GM23338 (cell line): ENCODE measurements around the gene NPC2. TPM values are rescaled to one million over a fixed set of nuclear protein-coding genes. Genes with fewer than 3 reads are reported as not detected.
A peak's percentile ranks its signal among the peaks of the same experiment; 100 is the strongest.

Experiments
- ATAC-seq: fragments of 200-7000 bp; cut with Tn5 transposase; 3 replicates; pipeline ENCODE4 v1.9.1; 2020
- DNase-seq: peaks from one replicate; pipeline ENCODE4 v3.0.0-alpha.2; 2015; ENCODE audit warnings: low spot score
- H2AFZ ChIP-seq: fragments of 200-600 bp; sonication (generic); 2 replicates; pipeline ENCODE4 v1.8.0; 2016; ENCODE audit warnings: antibody characterized with exemption, mild to moderate bottlenecking, moderate library complexity
- H3F3A ChIP-seq: fragments of 200-600 bp; sonication (generic); replicated peaks from 2 replicates; pipeline ENCODE4 v1.8.0; 2017; ENCODE audit warnings: antibody characterized with exemption, mixed run types, low read depth
- H3K27ac ChIP-seq: fragments of 200-600 bp; sonication (generic); 2 replicates; pipeline ENCODE4 v1.6.1; 2016; ENCODE audit warnings: low read depth
- H3K27me3 ChIP-seq: fragments of 200-600 bp; sonication (generic); 2 replicates; pipeline ENCODE4 v1.8.0; 2016; ENCODE audit warnings: mild to moderate bottlenecking, mixed run types, moderate library complexity; ENCODE audit not compliant: insufficient read depth
- H3K36me3 ChIP-seq: fragments of 200-600 bp; sonication (generic); 2 replicates; pipeline ENCODE4 v1.8.0; 2016; ENCODE audit warnings: mild to moderate bottlenecking; ENCODE audit not compliant: insufficient read depth
- H3K4me1 ChIP-seq: fragments of 200-600 bp; sonication (generic); 2 replicates; pipeline ENCODE4 v1.8.0; 2016; ENCODE audit warnings: mild to moderate bottlenecking, moderate library complexity; ENCODE audit not compliant: insufficient read depth
- H3K4me2 ChIP-seq: fragments of 200-600 bp; sonication (generic); 2 replicates; pipeline ENCODE4 v1.7.1; 2017; ENCODE audit warnings: mixed run types
- H3K4me3 ChIP-seq: fragments of 200-600 bp; sonication (generic); 2 replicates; pipeline ENCODE4 v1.6.1; 2016; ENCODE audit warnings: mixed run types
- H3K79me2 ChIP-seq: fragments of 200-600 bp; sonication (generic); replicated peaks from 2 replicates; pipeline ENCODE4 v1.8.0; 2017; ENCODE audit warnings: mild to moderate bottlenecking; ENCODE audit not compliant: insufficient read depth
- H3K9me2 ChIP-seq: fragments of 200-600 bp; sonication (generic); 2 replicates; pipeline ENCODE4 v1.8.0; 2017; ENCODE audit not compliant: insufficient read depth
- H4K20me1 ChIP-seq: fragments of 200-600 bp; sonication (generic); replicated peaks from 2 replicates; pipeline ENCODE4 v1.8.0; 2017; ENCODE audit warnings: mild to moderate bottlenecking; ENCODE audit not compliant: insufficient read depth
- H3K27ac Mint-ChIP-seq: 2 replicates; pipeline ENCODE4 v1.8.0; 2020; ENCODE audit warnings: inconsistent platforms, mild to moderate bottlenecking, moderate library complexity, mixed read lengths
- H3K27me3 Mint-ChIP-seq: 3 replicates; pipeline ENCODE4 v1.8.0; 2022; ENCODE audit warnings: low read depth, mild to moderate bottlenecking, moderate library complexity, mixed read lengths, inconsistent platforms; ENCODE audit not compliant: insufficient read depth, poor library complexity
- H3K36me3 Mint-ChIP-seq: 3 replicates; pipeline ENCODE4 v1.8.0; 2021; ENCODE audit warnings: low read depth, mild to moderate bottlenecking, inconsistent platforms, moderate library complexity, mixed read lengths
- H3K4me1 Mint-ChIP-seq: 3 replicates; pipeline ENCODE4 v1.8.0; 2020; ENCODE audit warnings: mild to moderate bottlenecking, inconsistent platforms, mixed read lengths
- H3K4me3 Mint-ChIP-seq: 3 replicates; pipeline ENCODE4 v1.8.0; 2021; ENCODE audit warnings: moderate library complexity, mild to moderate bottlenecking, inconsistent platforms, mixed read lengths
- H3K9me3 Mint-ChIP-seq: 3 replicates; pipeline ENCODE4 v1.8.0; 2020; ENCODE audit warnings: moderate library complexity, mild to moderate bottlenecking, inconsistent platforms, mixed read lengths
- CREB1 ChIP-seq: fragments of 250-450 bp; sonication (Bioruptor Pico); IDR thresholded peaks from 2 replicates; pipeline ENCODE4 v1.5.0; 2020; ENCODE audit warnings: low read depth, mild to moderate bottlenecking, moderate library complexity
- ZNF331 ChIP-seq: fragments of 250-450 bp; sonication (Bioruptor Pico); IDR thresholded peaks from 2 replicates; pipeline ENCODE4 v1.5.0; 2020; ENCODE audit warnings: low read depth, mild to moderate bottlenecking, moderate library complexity
- polyA plus RNA-seq: library from polyadenylated mRNA; unstranded; fragments of >200 nt; fragmentation: Nextera tagmentation; extraction: Ambion mirVana; gene quantifications from 2 replicates; pipeline ENCODE4 v1.2.1, GENCODE V29; 2016
- total RNA-seq: library from RNA; depleted of rRNA; stranded (reverse); fragments of >200 nt; shearing (Covaris generic); gene quantifications from 2 replicates; pipeline ENCODE4 v1.2.3, GENCODE V29; 2014
- TF ChIP-seq, protein P1 (sequence below): fragments of 250-450 bp; sonication (Bioruptor Pico); IDR thresholded peaks from 2 replicates; pipeline ENCODE4 v1.5.0; 2020; ENCODE audit warnings: mild to moderate bottlenecking, moderate library complexity
- TF ChIP-seq, protein P2 (sequence below): IDR thresholded peaks from 2 replicates; pipeline ENCODE4 v1.6.1; 2016; ENCODE audit warnings: antibody characterized with exemption
- TF ChIP-seq, protein P3 (sequence below), 2 experiments: fragments of 200-600 bp in 1 of 2; sonication (generic) in 1 of 2; conservative IDR thresholded peaks; 2 replicates each; pipeline versions ENCODE4 v1.5.1 to v1.6.1; 2016 to 2017; ENCODE audit warnings: antibody characterized with exemption in 2 of 2, low read depth in 2 of 2, mild to moderate bottlenecking in 2 of 2, moderate library complexity in 1 of 2

NPC2 gene
- total and polyA plus RNA-seq, 2 experiments from 2014 or later: 287 to 344 TPM

DNA sequence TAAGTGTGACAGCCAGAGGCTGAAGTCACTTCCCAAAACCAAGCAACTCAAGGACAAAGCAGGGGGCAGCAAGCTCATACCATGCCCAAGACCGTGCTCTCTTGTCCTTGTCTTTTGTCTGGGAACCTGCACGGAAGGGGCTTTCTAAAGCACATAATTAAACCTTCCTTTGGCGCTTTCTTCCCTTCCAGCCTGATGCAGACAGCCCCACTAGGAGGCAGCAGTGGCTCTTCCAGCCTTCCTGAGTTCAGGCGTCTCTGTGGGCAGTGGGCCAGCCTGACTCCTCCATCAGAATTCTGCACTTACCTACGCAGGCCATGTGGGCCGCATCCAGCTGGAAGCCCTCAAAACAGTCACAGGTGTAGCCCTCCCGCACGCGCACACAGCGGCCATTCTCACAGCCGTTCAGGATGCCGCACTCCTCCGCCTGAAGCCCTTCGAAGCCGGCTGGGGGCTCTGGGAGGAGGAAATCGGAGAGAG, 8.1 kb upstream of the NPC2 start:
- Histone ChIP-seq H3K79me2 (peaks cover 1% of the 10 kb centered on the region; the same call in 1 of the 2 replicates), H3K27ac (peak overlapping the region; percentile 85), H3F3A (peaks cover 15% of the 10 kb centered on the region), H3K36me3 (no peaks in the 10 kb centered on the region), H2AFZ (peak overlapping the region; percentile 53; the same call in 1 of the 2 replicates), H4K20me1 (no peaks in the 10 kb centered on the region; the same call in 1 of the 2 replicates), H3K4me2 (peak overlapping the region; percentile 74), H3K4me3 (peak overlapping the region; percentile 8; the same call in 1 of the 2 replicates), H3K9me2 (no peaks in the 10 kb centered on the region), H3K27me3 (no peaks in the 10 kb centered on the region), H3K4me1 (peaks cover 23% of the 10 kb centered on the region)
- DNase-seq: peak; percentile 93
- Mint-ChIP-seq H3K27ac (peak overlapping the region; percentile 89), H3K9me3 (no peaks in the 10 kb centered on the region), H3K27me3 (peaks cover 6% of the 10 kb centered on the region), H3K4me3 (no peak overlapping the region), H3K36me3 (peaks cover 3% of the 10 kb centered on the region; the same call in 1 of the 3 replicates), H3K4me1 (peaks cover 37% of the 10 kb centered on the region)
- peak; percentile 87 for ATAC-seq
- TF ChIP-seq CREB1 (CRISPR knock-in tag) (no peak; the same call in 1 of the 2 replicates), ZNF331 (CRISPR knock-in tag) (no peak)
- TF ChIP-seq, protein P1, sequence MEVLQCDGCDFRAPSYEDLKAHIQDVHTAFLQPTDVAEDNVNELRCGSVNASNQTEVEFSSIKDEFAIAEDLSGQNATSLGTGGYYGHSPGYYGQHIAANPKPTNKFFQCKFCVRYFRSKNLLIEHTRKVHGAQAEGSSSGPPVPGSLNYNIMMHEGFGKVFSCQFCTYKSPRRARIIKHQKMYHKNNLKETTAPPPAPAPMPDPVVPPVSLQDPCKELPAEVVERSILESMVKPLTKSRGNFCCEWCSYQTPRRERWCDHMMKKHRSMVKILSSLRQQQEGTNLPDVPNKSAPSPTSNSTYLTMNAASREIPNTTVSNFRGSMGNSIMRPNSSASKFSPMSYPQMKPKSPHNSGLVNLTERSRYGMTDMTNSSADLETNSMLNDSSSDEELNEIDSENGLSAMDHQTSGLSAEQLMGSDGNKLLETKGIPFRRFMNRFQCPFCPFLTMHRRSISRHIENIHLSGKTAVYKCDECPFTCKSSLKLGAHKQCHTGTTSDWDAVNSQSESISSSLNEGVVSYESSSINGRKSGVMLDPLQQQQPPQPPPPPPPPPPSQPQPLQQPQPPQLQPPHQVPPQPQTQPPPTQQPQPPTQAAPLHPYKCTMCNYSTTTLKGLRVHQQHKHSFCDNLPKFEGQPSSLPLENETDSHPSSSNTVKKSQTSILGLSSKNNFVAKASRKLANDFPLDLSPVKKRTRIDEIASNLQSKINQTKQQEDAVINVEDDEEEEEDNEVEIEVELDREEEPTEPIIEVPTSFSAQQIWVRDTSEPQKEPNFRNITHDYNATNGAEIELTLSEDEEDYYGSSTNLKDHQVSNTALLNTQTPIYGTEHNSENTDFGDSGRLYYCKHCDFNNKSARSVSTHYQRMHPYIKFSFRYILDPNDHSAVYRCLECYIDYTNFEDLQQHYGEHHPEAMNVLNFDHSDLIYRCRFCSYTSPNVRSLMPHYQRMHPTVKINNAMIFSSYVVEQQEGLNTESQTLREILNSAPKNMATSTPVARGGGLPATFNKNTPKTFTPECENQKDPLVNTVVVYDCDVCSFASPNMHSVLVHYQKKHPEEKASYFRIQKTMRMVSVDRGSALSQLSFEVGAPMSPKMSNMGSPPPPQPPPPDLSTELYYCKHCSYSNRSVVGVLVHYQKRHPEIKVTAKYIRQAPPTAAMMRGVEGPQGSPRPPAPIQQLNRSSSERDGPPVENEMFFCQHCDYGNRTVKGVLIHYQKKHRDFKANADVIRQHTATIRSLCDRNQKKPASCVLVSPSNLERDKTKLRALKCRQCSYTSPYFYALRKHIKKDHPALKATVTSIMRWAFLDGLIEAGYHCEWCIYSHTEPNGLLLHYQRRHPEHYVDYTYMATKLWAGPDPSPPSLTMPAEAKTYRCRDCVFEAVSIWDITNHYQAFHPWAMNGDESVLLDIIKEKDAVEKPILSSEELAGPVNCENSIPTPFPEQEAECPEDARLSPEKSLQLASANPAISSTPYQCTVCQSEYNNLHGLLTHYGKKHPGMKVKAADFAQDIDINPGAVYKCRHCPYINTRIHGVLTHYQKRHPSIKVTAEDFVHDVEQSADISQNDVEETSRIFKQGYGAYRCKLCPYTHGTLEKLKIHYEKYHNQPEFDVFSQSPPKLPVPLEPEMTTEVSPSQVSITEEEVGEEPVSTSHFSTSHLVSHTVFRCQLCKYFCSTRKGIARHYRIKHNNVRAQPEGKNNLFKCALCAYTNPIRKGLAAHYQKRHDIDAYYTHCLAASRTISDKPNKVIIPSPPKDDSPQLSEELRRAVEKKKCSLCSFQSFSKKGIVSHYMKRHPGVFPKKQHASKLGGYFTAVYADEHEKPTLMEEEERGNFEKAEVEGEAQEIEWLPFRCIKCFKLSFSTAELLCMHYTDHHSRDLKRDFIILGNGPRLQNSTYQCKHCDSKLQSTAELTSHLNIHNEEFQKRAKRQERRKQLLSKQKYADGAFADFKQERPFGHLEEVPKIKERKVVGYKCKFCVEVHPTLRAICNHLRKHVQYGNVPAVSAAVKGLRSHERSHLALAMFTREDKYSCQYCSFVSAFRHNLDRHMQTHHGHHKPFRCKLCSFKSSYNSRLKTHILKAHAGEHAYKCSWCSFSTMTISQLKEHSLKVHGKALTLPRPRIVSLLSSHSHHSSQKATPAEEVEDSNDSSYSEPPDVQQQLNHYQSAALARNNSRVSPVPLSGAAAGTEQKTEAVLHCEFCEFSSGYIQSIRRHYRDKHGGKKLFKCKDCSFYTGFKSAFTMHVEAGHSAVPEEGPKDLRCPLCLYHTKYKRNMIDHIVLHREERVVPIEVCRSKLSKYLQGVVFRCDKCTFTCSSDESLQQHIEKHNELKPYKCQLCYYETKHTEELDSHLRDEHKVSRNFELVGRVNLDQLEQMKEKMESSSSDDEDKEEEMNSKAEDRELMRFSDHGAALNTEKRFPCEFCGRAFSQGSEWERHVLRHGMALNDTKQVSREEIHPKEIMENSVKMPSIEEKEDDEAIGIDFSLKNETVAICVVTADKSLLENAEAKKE (CRISPR knock-in tag): no peak
- TF ChIP-seq, protein P2, sequence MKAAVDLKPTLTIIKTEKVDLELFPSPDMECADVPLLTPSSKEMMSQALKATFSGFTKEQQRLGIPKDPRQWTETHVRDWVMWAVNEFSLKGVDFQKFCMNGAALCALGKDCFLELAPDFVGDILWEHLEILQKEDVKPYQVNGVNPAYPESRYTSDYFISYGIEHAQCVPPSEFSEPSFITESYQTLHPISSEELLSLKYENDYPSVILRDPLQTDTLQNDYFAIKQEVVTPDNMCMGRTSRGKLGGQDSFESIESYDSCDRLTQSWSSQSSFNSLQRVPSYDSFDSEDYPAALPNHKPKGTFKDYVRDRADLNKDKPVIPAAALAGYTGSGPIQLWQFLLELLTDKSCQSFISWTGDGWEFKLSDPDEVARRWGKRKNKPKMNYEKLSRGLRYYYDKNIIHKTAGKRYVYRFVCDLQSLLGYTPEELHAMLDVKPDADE: no peak
- TF ChIP-seq, protein P3, sequence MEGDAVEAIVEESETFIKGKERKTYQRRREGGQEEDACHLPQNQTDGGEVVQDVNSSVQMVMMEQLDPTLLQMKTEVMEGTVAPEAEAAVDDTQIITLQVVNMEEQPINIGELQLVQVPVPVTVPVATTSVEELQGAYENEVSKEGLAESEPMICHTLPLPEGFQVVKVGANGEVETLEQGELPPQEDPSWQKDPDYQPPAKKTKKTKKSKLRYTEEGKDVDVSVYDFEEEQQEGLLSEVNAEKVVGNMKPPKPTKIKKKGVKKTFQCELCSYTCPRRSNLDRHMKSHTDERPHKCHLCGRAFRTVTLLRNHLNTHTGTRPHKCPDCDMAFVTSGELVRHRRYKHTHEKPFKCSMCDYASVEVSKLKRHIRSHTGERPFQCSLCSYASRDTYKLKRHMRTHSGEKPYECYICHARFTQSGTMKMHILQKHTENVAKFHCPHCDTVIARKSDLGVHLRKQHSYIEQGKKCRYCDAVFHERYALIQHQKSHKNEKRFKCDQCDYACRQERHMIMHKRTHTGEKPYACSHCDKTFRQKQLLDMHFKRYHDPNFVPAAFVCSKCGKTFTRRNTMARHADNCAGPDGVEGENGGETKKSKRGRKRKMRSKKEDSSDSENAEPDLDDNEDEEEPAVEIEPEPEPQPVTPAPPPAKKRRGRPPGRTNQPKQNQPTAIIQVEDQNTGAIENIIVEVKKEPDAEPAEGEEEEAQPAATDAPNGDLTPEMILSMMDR (conservative IDR thresholded peaks at IDR 0.05; ENCODE audit: low read depth in 2 of 2): peak; percentile 68 to 85
